Mesendoderm (in vitro differentiated cells): Measurements from ENCODE around the gene GGACT.
"Not testable (repeated sequence)": the region's sequence is repeated elsewhere in the genome, so short reads cannot be mapped to it uniquely, and the experiment has no call there.

Experiments
- DNase-seq: peaks from one replicate; pipeline ENCODE4 v3.0.0; 2013
- H2AK5ac ChIP-seq: 2 replicates; pipeline ENCODE4 v1.6.1; 2013; ENCODE audit warnings: low read length, inconsistent platforms
- H2BK120ac ChIP-seq: 2 replicates; pipeline ENCODE4 v1.6.1; 2013; ENCODE audit warnings: low read depth, mild to moderate bottlenecking, low read length, moderate library complexity, mixed read lengths
- H2BK15ac ChIP-seq: replicated peaks from 2 replicates; pipeline ENCODE4 v1.6.1; 2013; ENCODE audit warnings: low read depth, mild to moderate bottlenecking, moderate library complexity
- H2BK5ac ChIP-seq: 2 replicates; pipeline ENCODE4 v1.6.1; 2013; ENCODE audit warnings: low read length, inconsistent platforms
- H3K18ac ChIP-seq: 2 replicates; pipeline ENCODE4 v1.6.1; 2013; ENCODE audit warnings: mild to moderate bottlenecking, low read length, mixed read lengths
- H3K23ac ChIP-seq: one replicate; pipeline ENCODE4 v1.6.1; 2013; ENCODE audit warnings: low read length
- H3K27ac ChIP-seq: 2 replicates; pipeline ENCODE4 v1.5.1; 2013; ENCODE audit warnings: low read depth, mild to moderate bottlenecking, inconsistent platforms, low read length, moderate library complexity
- H3K27me3 ChIP-seq: 2 replicates; pipeline ENCODE4 v1.6.1; 2013; ENCODE audit warnings: low read length, control low read depth, mild to moderate bottlenecking, inconsistent platforms; ENCODE audit not compliant: insufficient read depth, poor library complexity
- H3K36me3 ChIP-seq: 2 replicates; pipeline ENCODE4 v1.6.1; 2013; ENCODE audit warnings: low read length, inconsistent platforms; ENCODE audit not compliant: control insufficient read depth, insufficient read depth
- H3K4ac ChIP-seq: one replicate; pipeline ENCODE4 v1.6.1; 2013; ENCODE audit warnings: low read depth, mild to moderate bottlenecking, low read length, moderate library complexity
- H3K4me1 ChIP-seq: 2 replicates; pipeline ENCODE4 v1.6.1; 2013; ENCODE audit warnings: low read depth, low read length, inconsistent platforms; ENCODE audit not compliant: control insufficient read depth
- H3K4me2 ChIP-seq: 2 replicates; pipeline ENCODE4 v1.6.1; 2013; ENCODE audit warnings: low read length
- H3K4me3 ChIP-seq: 2 replicates; pipeline ENCODE4 v1.5.1; 2013; ENCODE audit warnings: mild to moderate bottlenecking, low read length
- H3K56ac ChIP-seq: one replicate; pipeline ENCODE4 v1.6.1; 2013; ENCODE audit warnings: low read length
- H3K79me1 ChIP-seq: 2 replicates; pipeline ENCODE4 v1.6.1; 2013; ENCODE audit warnings: low read length, inconsistent platforms
- H3K79me2 ChIP-seq: 2 replicates; pipeline ENCODE4 v1.6.1; 2013; ENCODE audit warnings: mild to moderate bottlenecking, low read length; ENCODE audit not compliant: control insufficient read depth, insufficient read depth
- H3K9ac ChIP-seq: 2 replicates; pipeline ENCODE4 v1.6.1; 2013; ENCODE audit warnings: low read length, inconsistent platforms
- H4K5ac ChIP-seq: one replicate; pipeline ENCODE4 v1.6.1; 2013; ENCODE audit warnings: low read length
- H4K8ac ChIP-seq: one replicate; pipeline ENCODE4 v1.6.1; 2013; ENCODE audit warnings: low read depth, mild to moderate bottlenecking, control low read depth, low read length, moderate library complexity
- WGBS: extraction: QIAGEN DNeasy Blood & Tissue Kit; methylation state at CpG from one replicate; pipeline ENCODE4 v1.1.7; 2013; ENCODE audit warnings: low lambda C conversion rate, missing lambda C conversion rate; ENCODE audit not compliant: insufficient coverage; ENCODE audit errors: extremely low coverage; 5-methylcytosine and 5-hydroxymethylcytosine counted together

Gene GGACT

DNA sequence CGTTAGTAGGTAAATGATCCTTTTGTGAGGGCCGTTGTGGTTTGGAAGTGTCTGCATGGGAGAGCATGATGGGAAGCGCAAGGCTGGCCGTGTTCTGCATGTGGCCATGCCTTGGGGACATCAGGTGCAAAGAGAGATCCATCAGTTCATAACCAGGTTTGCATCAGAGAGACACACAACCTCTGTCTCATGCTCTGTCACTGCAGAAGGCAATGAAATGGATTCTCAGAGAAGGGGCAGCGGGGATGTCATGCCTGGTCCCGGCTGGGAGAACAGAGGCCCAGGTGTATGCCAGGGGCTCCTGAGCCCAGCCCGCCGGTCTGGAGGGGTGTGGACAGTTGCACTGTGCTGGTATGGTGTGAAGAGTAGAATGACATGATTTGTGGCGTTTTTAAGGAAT is 60.2 kb downstream of the GGACT start:
- no peaks in the 10 kb centered on the region for H3K79me1 ChIP-seq
- no peaks in the 10 kb centered on the region for H3K27me3 ChIP-seq
- H3K4me1 ChIP-seq: no peaks in the 10 kb centered on the region
- H3K18ac ChIP-seq: no peak overlapping the region
- no peak overlapping the region for H2AK5ac ChIP-seq
- H3K9ac ChIP-seq: no peak overlapping the region
- no peak overlapping the region for H2BK15ac ChIP-seq
- H4K5ac ChIP-seq: no peak overlapping the region
- DNase-seq: no peak
- H2BK5ac ChIP-seq: no peak overlapping the region
- no peaks in the 10 kb centered on the region for H3K36me3 ChIP-seq
- H2BK120ac ChIP-seq: no peak overlapping the region
- no CpG with 5 or more reads among the region's 9 CpGs for WGBS
- no peak overlapping the region for H3K4ac ChIP-seq
- no peak overlapping the region for H3K56ac ChIP-seq
- H3K4me3 ChIP-seq: no peak overlapping the region
- H3K23ac ChIP-seq: no peak overlapping the region
- H3K27ac ChIP-seq: no peak overlapping the region
- H3K4me2 ChIP-seq: no peak overlapping the region
- H4K8ac ChIP-seq: no peak overlapping the region
- no peaks in the 10 kb centered on the region for H3K79me2 ChIP-seq

DNA sequence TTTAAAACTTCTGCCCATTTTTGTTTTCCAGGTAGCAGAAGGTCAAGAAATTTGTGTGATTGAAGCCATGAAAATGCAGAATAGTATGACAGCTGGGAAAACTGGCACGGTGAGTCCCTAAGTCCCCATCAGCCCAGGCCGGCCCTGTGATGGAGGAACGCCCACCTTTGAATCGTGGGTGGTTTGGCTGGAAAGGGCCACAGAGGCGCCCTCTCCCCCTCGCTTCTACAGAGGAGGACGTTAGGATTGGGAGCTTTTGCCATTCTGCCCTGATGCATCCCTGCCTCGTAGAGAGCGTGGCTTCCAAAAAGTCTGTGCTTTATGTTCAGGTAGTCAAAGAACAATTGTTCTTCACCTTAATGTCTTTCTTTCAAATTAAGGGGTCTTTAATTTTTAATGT is 60.9 kb downstream of the GGACT start:
- no peak overlapping the region for H3K4me2 ChIP-seq
- H2BK15ac ChIP-seq: no peak overlapping the region
- no peak overlapping the region for H3K18ac ChIP-seq
- H3K79me2 ChIP-seq: no peaks in the 10 kb centered on the region
- H4K5ac ChIP-seq: no peak overlapping the region
- H3K9ac ChIP-seq: no peak overlapping the region
- no peak for DNase-seq
- H2AK5ac ChIP-seq: no peak overlapping the region
- H3K4me3 ChIP-seq: no peak overlapping the region
- H3K23ac ChIP-seq: no peak overlapping the region
- no peak overlapping the region for H2BK5ac ChIP-seq
- H3K56ac ChIP-seq: no peak overlapping the region
- H3K27ac ChIP-seq: no peak overlapping the region
- no CpG with 5 or more reads among the region's 9 CpGs for WGBS
- H3K79me1 ChIP-seq: no peaks in the 10 kb centered on the region
- no peak overlapping the region for H4K8ac ChIP-seq
- H3K4ac ChIP-seq: no peak overlapping the region
- H3K27me3 ChIP-seq: no peaks in the 10 kb centered on the region
- no peaks in the 10 kb centered on the region for H3K4me1 ChIP-seq
- H2BK120ac ChIP-seq: no peak overlapping the region
- no peaks in the 10 kb centered on the region for H3K36me3 ChIP-seq

DNA sequence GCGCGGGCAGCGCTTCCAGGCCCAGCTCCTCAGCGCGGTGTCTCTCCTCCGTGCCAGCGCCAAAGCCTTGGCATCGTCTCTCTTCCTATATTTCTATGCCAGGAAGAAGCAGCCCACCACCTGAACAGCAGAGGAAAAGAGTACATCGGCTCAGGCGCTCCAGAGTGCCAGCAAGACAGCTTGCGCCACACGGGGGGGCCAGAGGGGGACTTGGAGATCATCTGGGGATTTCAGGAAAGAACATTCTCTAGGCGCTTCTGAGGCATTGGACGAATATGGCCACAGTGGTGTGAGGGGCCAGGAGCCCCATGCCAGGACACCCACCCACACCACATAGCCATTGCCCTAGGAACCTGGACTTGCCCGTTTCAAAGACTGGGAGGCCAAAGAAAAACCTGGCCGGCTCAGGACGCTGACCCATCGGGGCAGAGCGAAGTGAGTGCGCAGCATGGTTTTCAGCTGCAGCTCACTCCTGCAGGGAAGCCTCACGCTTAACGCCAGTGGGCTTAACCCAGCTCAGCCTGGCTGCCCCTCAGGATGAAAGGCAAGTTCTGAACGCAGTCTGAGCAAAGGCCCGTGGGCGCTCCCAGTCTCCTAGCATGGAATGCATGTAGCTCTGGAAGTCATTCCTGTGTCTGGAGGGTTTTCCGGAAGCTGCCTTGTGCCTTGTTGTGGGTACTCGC is 62.1 kb downstream of the GGACT start:
- H3K4me3 ChIP-seq: no peak overlapping the region

GRCh38 chr13:100525453-100526317 is 62.9 kb downstream of the GGACT start:
- Histone ChIP-seq H2BK120ac (no peak overlapping the region), H3K27me3 (no peaks in the 10 kb centered on the region), H3K4me3 (no peak overlapping the region), H2BK5ac (no peak overlapping the region), H3K56ac (no peak overlapping the region), H3K9ac (no peak overlapping the region), H3K36me3 (no peaks in the 10 kb centered on the region), H4K8ac (no peak overlapping the region), H2AK5ac (no peak overlapping the region), H3K4me2 (no peak overlapping the region), H3K23ac (no peak overlapping the region), H2BK15ac (no peak overlapping the region), H3K79me2 (no peaks in the 10 kb centered on the region), H3K79me1 (no peaks in the 10 kb centered on the region), H3K4me1 (peaks cover 2% of the 10 kb centered on the region), H3K18ac (no peak overlapping the region), H4K5ac (no peak overlapping the region), H3K27ac (no peak overlapping the region), H3K4ac (no peak overlapping the region)
- WGBS: no CpG with 5 or more reads among the region's 17 CpGs
- no peak for DNase-seq

More for the DNA sequence above, 62.1 kb downstream of the GGACT start:
- Histone ChIP-seq H4K5ac (no peak overlapping the region), H2BK5ac (no peak overlapping the region), H3K23ac (no peak overlapping the region), H2AK5ac (no peak overlapping the region), H2BK15ac (no peak overlapping the region), H3K27me3 (no peaks in the 10 kb centered on the region), H3K79me1 (no peaks in the 10 kb centered on the region), H3K18ac (no peak overlapping the region), H3K9ac (no peak overlapping the region), H3K27ac (no peak overlapping the region), H3K79me2 (no peaks in the 10 kb centered on the region), H3K4ac (no peak overlapping the region), H3K4me2 (no peak overlapping the region), H2BK120ac (no peak overlapping the region), H3K4me1 (peaks cover 2% of the 10 kb centered on the region), H3K56ac (no peak overlapping the region), H4K8ac (no peak overlapping the region), H3K36me3 (no peaks in the 10 kb centered on the region)
- DNase-seq: no peak
- no CpG with 5 or more reads among the region's 27 CpGs for WGBS

GRCh38 chr13:100524688-100525087 is 63.9 kb downstream of the GGACT start:
- H2AK5ac ChIP-seq, H2BK120ac ChIP-seq, H3K4me1 ChIP-seq, H3K56ac ChIP-seq, H3K79me1 ChIP-seq, H3K36me3 ChIP-seq, H3K23ac ChIP-seq, H3K27ac ChIP-seq, H3K4ac ChIP-seq, H4K5ac ChIP-seq, H3K18ac ChIP-seq, H3K4me3 ChIP-seq, H3K9ac ChIP-seq, H3K27me3 ChIP-seq, DNase-seq, H2BK15ac ChIP-seq, H2BK5ac ChIP-seq, H3K79me2 ChIP-seq, H4K8ac ChIP-seq, H3K4me2 ChIP-seq: not testable (repeated sequence)
- WGBS: no CpG with 5 or more reads among the region's 5 CpGs
